Measurements from ENCODE around the gene PTTG1IP2. TPM values are rescaled to one million over a fixed set of nuclear protein-coding genes. Genes with fewer than 3 reads are reported as not detected.

PTTG1IP2 gene
- total RNA-seq, 2 donors from 2014 or later, result not detected

DNA sequence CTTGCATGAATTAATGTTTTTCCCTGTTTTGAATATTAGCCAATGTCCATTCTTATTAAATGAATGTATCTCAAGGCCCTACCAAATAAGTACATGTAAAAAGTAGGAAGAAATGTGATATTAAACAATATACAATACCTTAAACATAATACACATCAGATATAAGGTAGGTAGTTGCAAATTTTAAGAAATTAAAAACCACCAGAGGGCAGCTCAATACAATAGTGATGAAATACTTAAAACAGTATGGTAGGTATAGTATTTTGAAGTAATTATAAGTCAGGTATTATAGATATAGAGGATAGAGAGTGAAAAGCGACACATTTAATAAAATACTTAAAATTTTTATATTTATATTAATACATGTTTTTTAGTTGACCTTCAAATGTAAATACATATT is 83.1 kb downstream of the PTTG1IP2 start:
- H3K27ac ChIP-seq, result no peak overlapping the region
- ATAC-seq (no peak), DNase-seq (no peak)
- 54 to 56% methylated on average over 1 of the region's 1 CpG for WGBS, 2 donors
- TF ChIP-seq POLR2A (IDR thresholded peaks at IDR 0.05), result no peak
- TF ChIP-seq, protein P1, sequence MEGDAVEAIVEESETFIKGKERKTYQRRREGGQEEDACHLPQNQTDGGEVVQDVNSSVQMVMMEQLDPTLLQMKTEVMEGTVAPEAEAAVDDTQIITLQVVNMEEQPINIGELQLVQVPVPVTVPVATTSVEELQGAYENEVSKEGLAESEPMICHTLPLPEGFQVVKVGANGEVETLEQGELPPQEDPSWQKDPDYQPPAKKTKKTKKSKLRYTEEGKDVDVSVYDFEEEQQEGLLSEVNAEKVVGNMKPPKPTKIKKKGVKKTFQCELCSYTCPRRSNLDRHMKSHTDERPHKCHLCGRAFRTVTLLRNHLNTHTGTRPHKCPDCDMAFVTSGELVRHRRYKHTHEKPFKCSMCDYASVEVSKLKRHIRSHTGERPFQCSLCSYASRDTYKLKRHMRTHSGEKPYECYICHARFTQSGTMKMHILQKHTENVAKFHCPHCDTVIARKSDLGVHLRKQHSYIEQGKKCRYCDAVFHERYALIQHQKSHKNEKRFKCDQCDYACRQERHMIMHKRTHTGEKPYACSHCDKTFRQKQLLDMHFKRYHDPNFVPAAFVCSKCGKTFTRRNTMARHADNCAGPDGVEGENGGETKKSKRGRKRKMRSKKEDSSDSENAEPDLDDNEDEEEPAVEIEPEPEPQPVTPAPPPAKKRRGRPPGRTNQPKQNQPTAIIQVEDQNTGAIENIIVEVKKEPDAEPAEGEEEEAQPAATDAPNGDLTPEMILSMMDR (IDR thresholded peaks at IDR 0.05), result peak in 3 of 7 experiments; percentile 13 to 34 (median 20)
- H3K4me3 ChIP-seq, result no peak overlapping the region
- intact Hi-C loops (cut with DNase I), result no loop called here
- H3K27me3 ChIP-seq, result no peaks in the 10 kb centered on the region
- no peaks in the 10 kb centered on the region for H3K9me3 ChIP-seq
- H3K36me3 ChIP-seq (replicated peaks in 1 of 2; ENCODE audit: insufficient read depth in 1 of 2, low read depth in 2 of 2), result no peaks in the 10 kb centered on the region
- no peaks in the 10 kb centered on the region for H3K4me1 ChIP-seq

DNA sequence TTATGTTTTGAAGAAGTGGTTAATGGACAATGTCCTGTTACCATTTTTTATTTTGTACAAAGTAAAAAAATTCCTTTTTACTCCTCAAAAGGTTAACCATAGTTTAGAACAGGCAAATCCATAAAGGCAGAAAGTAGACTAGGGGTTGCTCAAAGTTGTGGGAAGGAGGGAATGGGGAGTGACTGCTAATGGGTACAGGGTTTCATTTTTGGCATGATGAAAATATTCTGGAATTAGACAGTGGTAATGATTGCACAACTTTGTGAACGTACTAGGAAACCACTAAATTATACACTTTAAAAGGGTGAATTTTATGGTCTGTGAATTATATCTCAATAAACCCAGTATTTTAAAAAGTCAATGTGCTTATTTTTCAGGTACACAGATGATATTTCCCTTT is 91.3 kb downstream of the PTTG1IP2 start:
- no peaks in the 10 kb centered on the region for H3K27me3 ChIP-seq
- H3K36me3 ChIP-seq (replicated peaks in 1 of 2; ENCODE audit: insufficient read depth in 1 of 2, low read depth in 2 of 2), result no peaks in the 10 kb centered on the region
- 54 to 68% methylated on average over 1 of the region's 1 CpG for WGBS, 2 donors
- H3K4me1 ChIP-seq, result no peaks in the 10 kb centered on the region
- no peaks in the 10 kb centered on the region for H3K9me3 ChIP-seq
- no peak for ATAC-seq
- intact Hi-C loops (cut with DNase I), result no loop called here
- H3K27ac ChIP-seq, result no peak overlapping the region
- no peak for DNase-seq
- TF ChIP-seq, protein P1 (IDR thresholded peaks at IDR 0.05), result no peak
- TF ChIP-seq POLR2A (IDR thresholded peaks at IDR 0.05), result no peak
- H3K4me3 ChIP-seq, result no peak overlapping the region

Other genes starting within 250 kb of the PTTG1IP2 start
- 10 to 100 TPM; 16.6 to 26.4 TPM for gene CFAP69, start 224.5 kb upstream of the PTTG1IP2 start, total RNA-seq
- not detected for gene FAM237B, start 148.3 kb upstream of the PTTG1IP2 start, total RNA-seq
- 10 to 100 TPM in 1 of 2 donors, 1 to 10 TPM in 1; 3.6 to 20.8 TPM for gene GTPBP10, start 122.9 kb upstream of the PTTG1IP2 start, total RNA-seq
- gene CLDN12, start 66.2 kb upstream of the PTTG1IP2 start, total RNA-seq, result 10 to 100 TPM; 18.1 to 25.2 TPM
- 10 to 100 TPM; 21.8 to 35.6 TPM for gene CDK14, start 126.7 kb downstream of the PTTG1IP2 start, total RNA-seq